Muscle layer of colon (tissue), 2 donors: ENCODE data around the gene MLKL.
"Not testable (repeated sequence)": the region's sequence is repeated elsewhere in the genome, so short reads cannot be mapped to it uniquely, and the experiment has no call there.

Source experiments
- H3K27ac ChIP-seq: one replicate; pipeline ENCODE4 v1.7.0; 2013; ENCODE audit warnings: low read depth, mild to moderate bottlenecking, low read length, moderate library complexity
- H3K27me3 ChIP-seq, 2 donors: one replicate each; pipeline ENCODE4 v1.7.0; 2013; ENCODE audit warnings: low read length in 2 of 2, mild to moderate bottlenecking in 2 of 2; ENCODE audit not compliant: insufficient read depth in 2 of 2, control insufficient read depth in 1 of 2
- H3K36me3 ChIP-seq: one replicate; pipeline ENCODE4 v1.7.0; 2013; ENCODE audit warnings: mild to moderate bottlenecking, low read length; ENCODE audit not compliant: insufficient read depth
- H3K4me1 ChIP-seq: one replicate; pipeline ENCODE4 v1.7.0; 2013; ENCODE audit warnings: mild to moderate bottlenecking, low read length; ENCODE audit not compliant: insufficient read depth
- H3K4me3 ChIP-seq, 2 donors: one replicate each; pipeline ENCODE4 v1.7.0; 2013; ENCODE audit warnings: low read length in 2 of 2, low read depth in 1 of 2, mild to moderate bottlenecking in 1 of 2, moderate library complexity in 1 of 2
- H3K9ac ChIP-seq: one replicate; pipeline ENCODE4 v1.7.0; 2013; ENCODE audit warnings: low read length
- H3K9me3 ChIP-seq: one replicate; pipeline ENCODE4 v1.7.0; 2013; ENCODE audit warnings: mild to moderate bottlenecking, low read length
- donor health status: abdominal sarcoma.
- donor health status: Adenocarcinoma of cecum.

The MLKL gene

GRCh38 chr16:74660383-74660782 lies 40.3 kb downstream of the MLKL start:
- no peak overlapping the region for H3K9ac ChIP-seq
- no peak overlapping the region for H3K27ac ChIP-seq
- H3K36me3 ChIP-seq = peaks cover 39% of the 10 kb centered on the region
- H3K4me1 ChIP-seq = no peaks in the 10 kb centered on the region
- no peaks in the 10 kb centered on the region for H3K9me3 ChIP-seq
- H3K27me3 ChIP-seq = no peaks in the 10 kb centered on the region
- H3K4me3 ChIP-seq = no peak overlapping the region

- Histone ChIP-seq H3K27me3 (no peaks in the 10 kb centered on the region), H3K9ac (no peak overlapping the region), H3K36me3 (peaks cover 33% of the 10 kb centered on the region), H3K4me1 (no peaks in the 10 kb centered on the region), H3K4me3 (no peak overlapping the region), H3K27ac (no peak overlapping the region), H3K9me3 (no peaks in the 10 kb centered on the region)
Observed at GRCh38 chr16:74659041-74659440, 41.6 kb downstream of the MLKL start.

- no peaks in the 10 kb centered on the region for H3K9me3 ChIP-seq
- H3K4me3 ChIP-seq = no peak overlapping the region
- peaks cover 25% of the 10 kb centered on the region for H3K36me3 ChIP-seq
- no peak overlapping the region for H3K27ac ChIP-seq
- no peaks in the 10 kb centered on the region for H3K4me1 ChIP-seq
- H3K27me3 ChIP-seq = no peaks in the 10 kb centered on the region
- no peak overlapping the region for H3K9ac ChIP-seq
Observed at GRCh38 chr16:74657870-74658642, 42.6 kb downstream of the MLKL start.

GRCh38 chr16:74654536-74655050 lies 46.1 kb downstream of the MLKL start:
- no peak overlapping the region for H3K4me3 ChIP-seq
- H3K36me3 ChIP-seq = peaks cover 23% of the 10 kb centered on the region
- no peak overlapping the region for H3K9ac ChIP-seq
- H3K27me3 ChIP-seq = no peaks in the 10 kb centered on the region
- H3K27ac ChIP-seq = no peak overlapping the region
- no peaks in the 10 kb centered on the region for H3K9me3 ChIP-seq
- no peaks in the 10 kb centered on the region for H3K4me1 ChIP-seq

GRCh38 chr16:74652883-74653282 lies 47.8 kb downstream of the MLKL start:
- H3K27ac ChIP-seq, H3K4me3 ChIP-seq, H3K9ac ChIP-seq, H3K27me3 ChIP-seq, H3K4me1 ChIP-seq, H3K9me3 ChIP-seq: not testable (repeated sequence)
- H3K36me3 ChIP-seq = peaks cover 14% of the 10 kb centered on the region

- Histone ChIP-seq H3K4me1 (no peaks in the 10 kb centered on the region), H3K27me3 (no peaks in the 10 kb centered on the region), H3K27ac (no peak overlapping the region), H3K4me3 (no peak overlapping the region), H3K36me3 (peaks cover 14% of the 10 kb centered on the region), H3K9me3 (no peaks in the 10 kb centered on the region), H3K9ac (no peak overlapping the region)
Observed at GRCh38 chr16:74652249-74652648, 48.4 kb downstream of the MLKL start.

- no peaks in the 10 kb centered on the region for H3K4me1 ChIP-seq
- no peak overlapping the region for H3K4me3 ChIP-seq
- H3K9ac ChIP-seq = no peak overlapping the region
- no peaks in the 10 kb centered on the region for H3K27me3 ChIP-seq
- no peaks in the 10 kb centered on the region for H3K9me3 ChIP-seq
- no peak overlapping the region for H3K27ac ChIP-seq
- H3K36me3 ChIP-seq = peaks cover 14% of the 10 kb centered on the region
Observed at GRCh38 chr16:74651841-74652240, 48.8 kb downstream of the MLKL start.

- Histone ChIP-seq H3K9me3 (no peaks in the 10 kb centered on the region), H3K4me1 (no peaks in the 10 kb centered on the region), H3K27ac (no peak overlapping the region), H3K4me3 (no peak overlapping the region), H3K36me3 (peaks cover 14% of the 10 kb centered on the region), H3K9ac (no peak overlapping the region), H3K27me3 (no peaks in the 10 kb centered on the region)
Observed at GRCh38 chr16:74650966-74651567, 49.6 kb downstream of the MLKL start.

GRCh38 chr16:74649839-74650504 lies 50.7 kb downstream of the MLKL start:
- no peaks in the 10 kb centered on the region for H3K4me1 ChIP-seq
- no peak overlapping the region for H3K9ac ChIP-seq
- no peak overlapping the region for H3K27ac ChIP-seq
- H3K9me3 ChIP-seq = no peaks in the 10 kb centered on the region
- no peaks in the 10 kb centered on the region for H3K27me3 ChIP-seq
- H3K36me3 ChIP-seq = peaks cover 16% of the 10 kb centered on the region
- H3K4me3 ChIP-seq = no peak overlapping the region

- no peak overlapping the region for H3K4me3 ChIP-seq
- no peak overlapping the region for H3K9ac ChIP-seq
- H3K4me1 ChIP-seq = no peaks in the 10 kb centered on the region
- peaks cover 20% of the 10 kb centered on the region for H3K36me3 ChIP-seq
- no peaks in the 10 kb centered on the region for H3K27me3 ChIP-seq
- no peaks in the 10 kb centered on the region for H3K9me3 ChIP-seq
- H3K27ac ChIP-seq = no peak overlapping the region
Observed at GRCh38 chr16:74641969-74642368, 58.7 kb downstream of the MLKL start.

- H3K4me3 ChIP-seq = no peak overlapping the region
- H3K9me3 ChIP-seq = no peaks in the 10 kb centered on the region
- H3K27ac ChIP-seq = no peak overlapping the region
- peaks cover 4% of the 10 kb centered on the region for H3K36me3 ChIP-seq
- H3K4me1 ChIP-seq = no peaks in the 10 kb centered on the region
- no peaks in the 10 kb centered on the region for H3K27me3 ChIP-seq
- no peak overlapping the region for H3K9ac ChIP-seq
Observed at GRCh38 chr16:74637742-74638453, 62.8 kb downstream of the MLKL start.
